Fibroblast of villous mesenchyme (primary cell): ENCODE data around the gene DLK2. TPM values are rescaled to one million over a fixed set of nuclear protein-coding genes. Genes with fewer than 3 reads are reported as not detected.

Source experiments
- DNase-seq: peaks from one replicate; pipeline ENCODE4 v3.0.0-alpha.2; 2010; ENCODE audit warnings: low read depth
- H3K4me3 ChIP-seq: 2 replicates; pipeline ENCODE4 v1.5.1; 2011; ENCODE audit warnings: low read depth, mild to moderate bottlenecking, low read length
- total RNA-seq: library from RNA; depleted of rRNA; stranded (reverse); fragments of >200 nt; gene quantifications from 2 replicates; pipeline ENCODE4 v1.2.3, GENCODE V29; 2012
- TF ChIP-seq, protein P1 (sequence below): IDR thresholded peaks from 2 replicates; pipeline ENCODE4 v1.5.1; 2012; ENCODE audit warnings: low read depth, mild to moderate bottlenecking, low read length; ENCODE audit not compliant: insufficient read depth

Gene DLK2
- total RNA-seq, 1 donor: 1.7 TPM

GRCh38 chr6:43497129-43497396, 41.7 kb upstream of the DLK2 start:
- no peak overlapping the region for H3K4me3 ChIP-seq
- no peak for DNase-seq
- TF ChIP-seq, protein P1, sequence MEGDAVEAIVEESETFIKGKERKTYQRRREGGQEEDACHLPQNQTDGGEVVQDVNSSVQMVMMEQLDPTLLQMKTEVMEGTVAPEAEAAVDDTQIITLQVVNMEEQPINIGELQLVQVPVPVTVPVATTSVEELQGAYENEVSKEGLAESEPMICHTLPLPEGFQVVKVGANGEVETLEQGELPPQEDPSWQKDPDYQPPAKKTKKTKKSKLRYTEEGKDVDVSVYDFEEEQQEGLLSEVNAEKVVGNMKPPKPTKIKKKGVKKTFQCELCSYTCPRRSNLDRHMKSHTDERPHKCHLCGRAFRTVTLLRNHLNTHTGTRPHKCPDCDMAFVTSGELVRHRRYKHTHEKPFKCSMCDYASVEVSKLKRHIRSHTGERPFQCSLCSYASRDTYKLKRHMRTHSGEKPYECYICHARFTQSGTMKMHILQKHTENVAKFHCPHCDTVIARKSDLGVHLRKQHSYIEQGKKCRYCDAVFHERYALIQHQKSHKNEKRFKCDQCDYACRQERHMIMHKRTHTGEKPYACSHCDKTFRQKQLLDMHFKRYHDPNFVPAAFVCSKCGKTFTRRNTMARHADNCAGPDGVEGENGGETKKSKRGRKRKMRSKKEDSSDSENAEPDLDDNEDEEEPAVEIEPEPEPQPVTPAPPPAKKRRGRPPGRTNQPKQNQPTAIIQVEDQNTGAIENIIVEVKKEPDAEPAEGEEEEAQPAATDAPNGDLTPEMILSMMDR: no peak

DNA sequence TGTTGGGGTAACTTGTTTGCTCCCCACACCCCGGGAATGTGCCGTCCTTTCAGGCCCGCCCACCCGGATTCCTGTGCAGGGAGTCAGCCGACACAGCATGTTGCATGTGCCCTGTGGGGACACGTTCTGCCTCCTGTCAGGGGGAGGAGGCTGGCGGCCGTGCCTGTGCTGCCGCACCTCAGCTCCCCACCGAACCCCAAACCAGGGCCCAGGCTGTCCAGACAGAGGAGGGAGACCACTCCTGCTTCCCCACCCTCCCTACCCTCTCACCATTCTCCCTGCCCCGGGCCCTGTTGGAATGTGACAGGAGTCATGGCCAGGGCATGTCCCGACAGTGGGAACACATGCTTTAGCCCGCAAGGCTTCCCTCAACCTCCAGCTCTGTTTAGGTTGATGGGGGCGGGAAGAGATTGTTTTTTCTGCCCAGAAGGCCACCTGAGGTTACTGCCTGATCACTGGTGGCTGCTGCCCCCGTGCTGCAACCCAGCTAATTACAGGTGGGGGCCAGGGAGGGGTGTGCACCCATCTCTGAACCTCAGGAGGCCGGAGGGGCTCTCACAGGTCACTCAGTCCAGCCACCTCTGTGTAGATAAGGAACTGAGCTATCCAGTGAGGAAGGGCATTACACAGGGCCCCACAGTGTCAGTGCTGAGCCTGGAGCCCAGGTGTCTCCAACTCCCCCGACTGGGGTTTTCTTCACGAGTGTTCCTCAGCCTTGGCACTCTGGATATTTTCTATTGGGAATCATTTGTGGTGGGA, 41.2 kb upstream of the DLK2 start:
- peak; percentile 40 for DNase-seq
- TF ChIP-seq, protein P1: peak; percentile 58
- no peak overlapping the region for H3K4me3 ChIP-seq

DNA sequence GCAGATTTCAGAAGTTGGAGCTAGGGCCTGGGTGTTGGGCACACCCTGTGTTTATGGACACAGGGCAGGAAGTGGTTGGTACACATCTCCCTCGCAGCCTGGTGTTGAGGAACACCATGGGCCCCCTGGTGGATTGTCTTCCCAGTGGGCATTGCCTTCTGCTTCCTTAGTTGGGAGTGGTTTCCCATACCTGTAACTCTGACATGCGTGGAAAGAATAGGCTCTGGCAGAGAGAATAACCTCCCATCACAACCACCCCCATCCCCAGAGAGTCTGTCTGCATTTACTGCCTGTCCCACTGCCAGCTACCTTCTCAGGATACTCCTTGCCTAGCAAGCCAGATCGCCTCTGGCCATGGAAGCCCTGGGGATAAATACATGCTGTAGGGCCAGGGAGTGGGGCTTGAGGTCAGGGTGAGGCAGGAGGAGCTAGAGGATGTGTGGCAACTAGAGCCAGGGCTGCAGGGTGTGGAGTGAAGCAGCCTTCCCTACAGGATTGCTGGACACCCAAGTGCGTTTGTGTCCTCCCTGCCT, 40.1 kb upstream of the DLK2 start:
- no peak overlapping the region for H3K4me3 ChIP-seq
- DNase-seq: no peak
- TF ChIP-seq, protein P1: peak; percentile 31

GRCh38 chr6:43494766-43495165, 39.4 kb upstream of the DLK2 start:
- TF ChIP-seq, protein P1: no peak
- no peak overlapping the region for H3K4me3 ChIP-seq
- DNase-seq: no peak

DNA sequence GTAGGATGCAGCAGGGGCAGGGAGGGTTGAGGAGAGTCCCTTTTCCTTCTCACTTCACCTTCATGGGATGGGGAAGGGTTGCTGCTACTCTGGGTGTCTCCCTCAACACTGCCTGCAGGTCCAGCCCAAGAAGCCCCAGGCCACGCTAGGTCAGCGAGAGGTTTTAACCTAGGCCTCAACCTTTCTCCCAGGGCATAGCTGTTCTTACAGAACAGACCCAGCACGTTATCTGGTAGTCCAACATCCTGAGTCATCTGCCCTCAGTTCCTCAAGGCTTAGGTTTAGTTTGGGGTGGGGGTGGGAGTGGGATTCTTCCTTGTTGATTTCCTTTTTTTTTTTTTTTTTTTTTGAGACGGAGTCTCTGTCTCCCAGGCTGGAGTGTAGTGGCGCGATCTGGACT, 39.0 kb upstream of the DLK2 start:
- no peak overlapping the region for H3K4me3 ChIP-seq
- DNase-seq: no peak
- TF ChIP-seq, protein P1: no peak

DNA sequence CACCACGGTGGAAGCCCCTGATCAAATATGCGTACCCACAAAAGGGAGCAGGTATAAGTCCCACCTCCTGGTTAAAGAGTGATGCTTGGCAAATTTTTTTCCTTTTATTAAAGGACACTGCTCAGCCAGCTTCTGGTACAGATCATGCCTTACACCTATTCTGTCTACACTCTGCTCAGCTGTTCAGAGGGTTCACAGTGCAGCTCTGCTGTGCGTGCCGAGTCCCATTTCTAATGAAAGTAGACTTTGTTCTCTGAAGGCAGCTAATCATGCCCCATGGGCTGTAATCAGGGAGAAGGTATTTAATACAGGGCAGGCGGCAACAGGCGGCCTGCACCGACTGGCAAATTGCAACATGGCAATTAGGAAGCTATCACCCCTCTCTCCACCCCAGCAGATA, 38.5 kb upstream of the DLK2 start:
- no peak overlapping the region for H3K4me3 ChIP-seq
- TF ChIP-seq, protein P1: no peak
- no peak for DNase-seq

DNA sequence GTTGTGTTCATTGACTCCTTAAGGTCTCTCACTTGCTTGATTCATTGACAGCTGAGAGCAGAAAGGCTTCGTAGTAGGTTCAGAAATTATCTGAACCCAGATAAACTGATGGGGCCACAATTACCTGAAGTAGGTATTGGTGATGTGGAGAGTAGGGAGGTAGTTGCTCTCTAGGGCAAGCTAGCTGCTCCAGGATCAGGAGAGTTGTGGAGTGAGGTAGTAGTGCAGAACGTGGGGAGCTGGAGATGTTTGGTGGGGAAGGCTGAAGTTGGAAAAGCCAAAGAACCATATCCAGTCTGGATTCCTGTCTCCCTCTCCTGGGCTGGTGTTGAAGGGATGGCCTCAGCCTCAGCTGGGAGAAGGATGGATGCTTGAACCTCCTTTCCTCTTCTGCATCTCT, 37.9 kb upstream of the DLK2 start:
- TF ChIP-seq, protein P1: no peak
- no peak for DNase-seq
- H3K4me3 ChIP-seq: no peak overlapping the region
